Neural cell (in vitro differentiated cells): ENCODE data around the gene SH3GL3. TPM values are rescaled to one million over a fixed set of nuclear protein-coding genes. Genes with fewer than 3 reads are reported as not detected.

Source experiments
- H2AFZ ChIP-seq: fragments of 200-600, 300-800 bp; sonication (generic), shearing (Covaris generic); 2 replicates; pipeline ENCODE4 v1.6.0; 2014; ENCODE audit warnings: low read depth, mild to moderate bottlenecking, antibody characterized with exemption, low read length, moderate library complexity
- H3F3A ChIP-seq: fragments of 200-600 bp; shearing (Covaris generic); 2 replicates; pipeline ENCODE4 v1.6.1; 2016; ENCODE audit warnings: mild to moderate bottlenecking, moderate library complexity, mixed read lengths, antibody characterized with exemption, low read length; ENCODE audit not compliant: insufficient read depth, poor library complexity, severe bottlenecking
- H3K27ac ChIP-seq: fragments of 200-600, 300-800 bp; sonication (generic), shearing (Covaris generic); 2 replicates; pipeline ENCODE4 v1.5.1; 2014; ENCODE audit warnings: mild to moderate bottlenecking, low read length, moderate library complexity
- H3K27me3 ChIP-seq: fragments of 300-800, 200-600 bp; sonication (generic), shearing (Covaris generic); 2 replicates; pipeline ENCODE4 v1.6.0; 2014; ENCODE audit warnings: mild to moderate bottlenecking, low read depth, low read length, moderate library complexity; ENCODE audit not compliant: insufficient read depth
- H3K36me3 ChIP-seq: fragments of 300-800, 200-600 bp; sonication (generic), shearing (Covaris generic); 2 replicates; pipeline ENCODE4 v1.5.1; 2014; ENCODE audit warnings: mild to moderate bottlenecking, antibody characterized with exemption, low read length, moderate library complexity; ENCODE audit not compliant: insufficient read depth
- H3K4me2 ChIP-seq: fragments of 300-800, 200-600 bp; sonication (generic), shearing (Covaris generic); 2 replicates; pipeline ENCODE4 v1.6.0; 2014; ENCODE audit warnings: mild to moderate bottlenecking, low read length
- H3K4me3 ChIP-seq: fragments of 300-800, 200-600 bp; sonication (generic), shearing (Covaris generic); 2 replicates; pipeline ENCODE4 v1.5.1; 2014; ENCODE audit warnings: mild to moderate bottlenecking, low read length, moderate library complexity
- H3K79me2 ChIP-seq: fragments of 200-600 bp; shearing (Covaris generic); replicated peaks from 2 replicates; pipeline ENCODE4 v1.6.0; 2014; ENCODE audit warnings: mild to moderate bottlenecking, low read length, moderate library complexity; ENCODE audit not compliant: insufficient read depth
- H3K9ac ChIP-seq: fragments of 300-800, 200-600 bp; sonication (generic), shearing (Covaris generic); 2 replicates; pipeline ENCODE4 v1.6.1; 2016; ENCODE audit warnings: mild to moderate bottlenecking, low read length, mixed read lengths
- H3K9me2 ChIP-seq: fragments of 200-600 bp; shearing (Covaris generic); 2 replicates; pipeline ENCODE4 v1.6.1; 2016; ENCODE audit warnings: mild to moderate bottlenecking, low read length, mixed read lengths; ENCODE audit not compliant: insufficient read depth
- H3K9me3 ChIP-seq: fragments of 200-600, 300-800 bp; sonication (generic), shearing (Covaris generic); 2 replicates; pipeline ENCODE4 v1.6.1; 2016; ENCODE audit warnings: mild to moderate bottlenecking, mixed run types, low read length, moderate library complexity, mixed read lengths
- H4K20me1 ChIP-seq: fragments of 200-600 bp; shearing (Covaris generic); 2 replicates; pipeline ENCODE4 v1.6.1; 2016; ENCODE audit warnings: mild to moderate bottlenecking, mixed run types; ENCODE audit not compliant: insufficient read depth
- EP300 ChIP-seq: fragments of 450-650 bp; conservative IDR thresholded peaks from 2 replicates; pipeline ENCODE4 v1.6.1; 2014; ENCODE audit warnings: antibody characterized with exemption, mild to moderate bottlenecking, moderate library complexity; ENCODE audit not compliant: poor library complexity, severe bottlenecking
- EZH2 ChIP-seq: fragments of 200-600, 300-800 bp; shearing (Covaris generic), sonication (generic); IDR thresholded peaks from 2 replicates; pipeline ENCODE4 v1.6.1; 2014; ENCODE audit warnings: antibody characterized with exemption, low read length, borderline replicate concordance, mild to moderate bottlenecking; ENCODE audit not compliant: insufficient read depth, poor library complexity, severe bottlenecking
- MXI1 ChIP-seq: fragments of 450-650 bp; conservative IDR thresholded peaks from 2 replicates; pipeline ENCODE4 v1.6.1; 2014; ENCODE audit warnings: antibody characterized with exemption, mild to moderate bottlenecking; ENCODE audit not compliant: poor library complexity, severe bottlenecking
- POLR2AphosphoS5 ChIP-seq: IDR thresholded peaks from 2 replicates; pipeline ENCODE4 v1.6.1; 2012
- RAD21 ChIP-seq: fragments of 450-650 bp; conservative IDR thresholded peaks from 2 replicates; pipeline ENCODE4 v1.6.1; 2014; ENCODE audit warnings: antibody characterized with exemption, mild to moderate bottlenecking, moderate library complexity
- SMC3 ChIP-seq: fragments of 450-650 bp; conservative IDR thresholded peaks from 2 replicates; pipeline ENCODE4 v1.6.1; 2014; ENCODE audit warnings: antibody characterized with exemption, mild to moderate bottlenecking, moderate library complexity; ENCODE audit not compliant: poor library complexity
- TAF1 ChIP-seq: IDR thresholded peaks from 2 replicates; pipeline ENCODE4 v1.6.1; 2012; ENCODE audit warnings: low read depth
- polyA plus RNA-seq: library from polyadenylated mRNA; depleted of rRNA; stranded (reverse); fragments of >200 nt; gene quantifications from 2 replicates; pipeline ENCODE4 v1.2.3, GENCODE V29; 2014
- TF ChIP-seq, protein P1 (sequence below): IDR thresholded peaks from 2 replicates; pipeline ENCODE4 v1.6.1; 2012; ENCODE audit warnings: borderline replicate concordance
- TF ChIP-seq, protein P2 (sequence below): fragments of 450-650 bp; IDR thresholded peaks from 2 replicates; pipeline ENCODE4 v1.5.1; 2014; ENCODE audit warnings: antibody characterized with exemption, mild to moderate bottlenecking, moderate library complexity; ENCODE audit not compliant: poor library complexity, severe bottlenecking

SH3GL3 gene
- polyA plus RNA-seq, 1 donor from 2014 or later = 104 TPM

DNA sequence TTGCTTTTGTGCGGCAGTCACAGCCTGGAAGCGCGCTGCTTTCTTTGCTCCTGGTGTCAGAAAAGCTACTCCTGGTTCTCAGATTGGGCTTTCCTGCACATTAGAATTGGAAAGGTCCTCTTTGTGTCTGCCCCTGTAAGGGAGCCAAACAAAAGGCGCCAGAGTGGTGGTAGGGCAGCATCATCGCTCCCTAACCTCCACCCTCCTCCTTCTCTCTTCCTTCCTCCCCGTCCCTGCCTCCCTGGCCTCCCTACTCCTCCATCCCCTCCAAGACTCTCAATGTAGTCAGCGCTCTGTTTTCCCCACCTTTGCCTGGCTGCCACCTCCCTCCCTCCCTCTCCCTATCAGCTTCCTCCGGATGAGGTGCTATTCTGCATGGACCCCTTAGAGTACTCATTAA, 65.3 kb downstream of the SH3GL3 start:
- H3F3A ChIP-seq = no peaks in the 10 kb centered on the region
- no peak overlapping the region for H2AFZ ChIP-seq
- no peak overlapping the region for H3K27ac ChIP-seq
- H3K79me2 ChIP-seq = no peaks in the 10 kb centered on the region
- no peaks in the 10 kb centered on the region for H3K9me3 ChIP-seq
- no peaks in the 10 kb centered on the region for H3K27me3 ChIP-seq
- H3K36me3 ChIP-seq = no peaks in the 10 kb centered on the region
- TF ChIP-seq, protein P1, sequence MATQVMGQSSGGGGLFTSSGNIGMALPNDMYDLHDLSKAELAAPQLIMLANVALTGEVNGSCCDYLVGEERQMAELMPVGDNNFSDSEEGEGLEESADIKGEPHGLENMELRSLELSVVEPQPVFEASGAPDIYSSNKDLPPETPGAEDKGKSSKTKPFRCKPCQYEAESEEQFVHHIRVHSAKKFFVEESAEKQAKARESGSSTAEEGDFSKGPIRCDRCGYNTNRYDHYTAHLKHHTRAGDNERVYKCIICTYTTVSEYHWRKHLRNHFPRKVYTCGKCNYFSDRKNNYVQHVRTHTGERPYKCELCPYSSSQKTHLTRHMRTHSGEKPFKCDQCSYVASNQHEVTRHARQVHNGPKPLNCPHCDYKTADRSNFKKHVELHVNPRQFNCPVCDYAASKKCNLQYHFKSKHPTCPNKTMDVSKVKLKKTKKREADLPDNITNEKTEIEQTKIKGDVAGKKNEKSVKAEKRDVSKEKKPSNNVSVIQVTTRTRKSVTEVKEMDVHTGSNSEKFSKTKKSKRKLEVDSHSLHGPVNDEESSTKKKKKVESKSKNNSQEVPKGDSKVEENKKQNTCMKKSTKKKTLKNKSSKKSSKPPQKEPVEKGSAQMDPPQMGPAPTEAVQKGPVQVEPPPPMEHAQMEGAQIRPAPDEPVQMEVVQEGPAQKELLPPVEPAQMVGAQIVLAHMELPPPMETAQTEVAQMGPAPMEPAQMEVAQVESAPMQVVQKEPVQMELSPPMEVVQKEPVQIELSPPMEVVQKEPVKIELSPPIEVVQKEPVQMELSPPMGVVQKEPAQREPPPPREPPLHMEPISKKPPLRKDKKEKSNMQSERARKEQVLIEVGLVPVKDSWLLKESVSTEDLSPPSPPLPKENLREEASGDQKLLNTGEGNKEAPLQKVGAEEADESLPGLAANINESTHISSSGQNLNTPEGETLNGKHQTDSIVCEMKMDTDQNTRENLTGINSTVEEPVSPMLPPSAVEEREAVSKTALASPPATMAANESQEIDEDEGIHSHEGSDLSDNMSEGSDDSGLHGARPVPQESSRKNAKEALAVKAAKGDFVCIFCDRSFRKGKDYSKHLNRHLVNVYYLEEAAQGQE = no peak
- TF ChIP-seq EP300 (no peak), TAF1 (no peak), POLR2AphosphoS5 (no peak), EZH2 (no peak), RAD21 (no peak), MXI1 (no peak), SMC3 (no peak)
- TF ChIP-seq, protein P2, sequence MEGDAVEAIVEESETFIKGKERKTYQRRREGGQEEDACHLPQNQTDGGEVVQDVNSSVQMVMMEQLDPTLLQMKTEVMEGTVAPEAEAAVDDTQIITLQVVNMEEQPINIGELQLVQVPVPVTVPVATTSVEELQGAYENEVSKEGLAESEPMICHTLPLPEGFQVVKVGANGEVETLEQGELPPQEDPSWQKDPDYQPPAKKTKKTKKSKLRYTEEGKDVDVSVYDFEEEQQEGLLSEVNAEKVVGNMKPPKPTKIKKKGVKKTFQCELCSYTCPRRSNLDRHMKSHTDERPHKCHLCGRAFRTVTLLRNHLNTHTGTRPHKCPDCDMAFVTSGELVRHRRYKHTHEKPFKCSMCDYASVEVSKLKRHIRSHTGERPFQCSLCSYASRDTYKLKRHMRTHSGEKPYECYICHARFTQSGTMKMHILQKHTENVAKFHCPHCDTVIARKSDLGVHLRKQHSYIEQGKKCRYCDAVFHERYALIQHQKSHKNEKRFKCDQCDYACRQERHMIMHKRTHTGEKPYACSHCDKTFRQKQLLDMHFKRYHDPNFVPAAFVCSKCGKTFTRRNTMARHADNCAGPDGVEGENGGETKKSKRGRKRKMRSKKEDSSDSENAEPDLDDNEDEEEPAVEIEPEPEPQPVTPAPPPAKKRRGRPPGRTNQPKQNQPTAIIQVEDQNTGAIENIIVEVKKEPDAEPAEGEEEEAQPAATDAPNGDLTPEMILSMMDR = no peak
- H3K9me2 ChIP-seq = no peaks in the 10 kb centered on the region
- no peak overlapping the region for H3K9ac ChIP-seq
- no peak overlapping the region for H3K4me3 ChIP-seq
- no peak overlapping the region for H3K4me2 ChIP-seq
- no peaks in the 10 kb centered on the region for H4K20me1 ChIP-seq

DNA sequence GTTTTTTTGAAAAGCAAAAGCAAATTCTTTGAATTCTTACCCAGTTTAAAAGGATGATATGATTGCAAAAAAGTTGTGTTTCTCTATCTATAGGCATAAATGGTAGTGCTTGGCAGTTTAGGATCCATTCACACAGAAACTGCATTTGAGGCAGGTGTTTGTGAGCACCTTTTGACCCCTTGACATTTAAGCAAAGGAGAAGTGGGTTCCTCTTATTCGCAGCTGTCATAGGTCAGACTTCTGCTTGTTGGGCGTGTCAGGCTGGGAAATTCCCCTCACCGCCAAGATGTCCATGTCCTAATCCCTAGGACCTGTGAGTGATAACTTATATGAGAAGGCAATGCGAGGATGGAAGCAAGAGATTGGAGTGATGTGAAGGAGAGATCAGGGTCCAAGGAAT, 67.4 kb downstream of the SH3GL3 start:
- H3K4me3 ChIP-seq = no peak overlapping the region

More for the DNA sequence above, 67.4 kb downstream of the SH3GL3 start:
- H3K79me2 ChIP-seq = no peaks in the 10 kb centered on the region
- no peak overlapping the region for H2AFZ ChIP-seq
- no peaks in the 10 kb centered on the region for H3F3A ChIP-seq
- no peaks in the 10 kb centered on the region for H4K20me1 ChIP-seq
- no peak overlapping the region for H3K4me2 ChIP-seq
- no peaks in the 10 kb centered on the region for H3K9me2 ChIP-seq
- TF ChIP-seq MXI1 (no peak), EZH2 (no peak), SMC3 (no peak), TAF1 (no peak), EP300 (no peak), RAD21 (no peak), POLR2AphosphoS5 (no peak)
- TF ChIP-seq, protein P2 = no peak
- TF ChIP-seq, protein P1 = no peak
- H3K9ac ChIP-seq = no peak overlapping the region
- no peaks in the 10 kb centered on the region for H3K27me3 ChIP-seq
- H3K36me3 ChIP-seq = no peaks in the 10 kb centered on the region
- no peaks in the 10 kb centered on the region for H3K9me3 ChIP-seq
- no peak overlapping the region for H3K27ac ChIP-seq
